ENCODE data around the gene STRIP2. TPM values are rescaled to one million over a fixed set of nuclear protein-coding genes. Genes with fewer than 3 reads are reported as not detected.

The STRIP2 gene
- total and polyA plus RNA-seq, 2 of the 13 experiments (the other 11 are each of a cell fraction or from before 2014, with no cell fraction given): 3.9 to 8.2 TPM

DNA sequence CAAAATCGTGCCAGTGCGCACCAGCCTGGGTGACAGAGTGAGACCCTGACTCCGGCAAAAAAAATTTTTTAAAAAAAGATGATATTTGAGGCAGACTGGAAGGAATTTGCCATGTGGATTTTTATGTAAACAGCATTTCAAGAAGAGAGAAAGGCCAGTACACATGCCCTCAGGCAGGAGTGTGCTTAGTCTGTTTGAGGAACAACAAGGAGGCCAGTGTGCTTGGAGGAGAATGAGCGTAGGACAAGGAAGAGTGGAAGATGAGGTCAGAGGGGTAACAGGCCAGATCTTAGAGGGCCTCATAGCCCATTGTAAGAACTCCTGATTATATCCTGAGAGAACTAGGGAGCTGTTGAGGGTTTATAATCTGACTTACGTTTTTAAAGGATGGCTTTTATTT lies 17.2 kb upstream of the STRIP2 start (continued):
- no peak for TF ChIP-seq ZC3H13 (CRISPR knock-in tag; IDR thresholded peaks at IDR 0.05)
- TF ChIP-seq CAMTA2 (CRISPR knock-in tag; IDR thresholded peaks at IDR 0.05; ENCODE audit: borderline replicate concordance): no peak

GRCh38 chr7:129421717-129422250 lies 12.4 kb upstream of the STRIP2 start:
- DNase-seq (ENCODE audit: low spot score): no peak
- no peak overlapping the region for H3K4me3 ChIP-seq (replicated peaks in 1 of 3; ENCODE audit: insufficient read depth in 1 of 3, low read depth in 2 of 3, low read length in 3 of 3)
- no TSS peak for BruUV-seq (replicated peaks)
- WGBS (ENCODE audit: low lambda C conversion rate): 90% methylated on average over 2 of the region's 2 CpGs
- CTCF ChIA-PET (ENCODE audit: low intra/inter-chr PET ratio, low total read pairs): no interaction called here
- ATAC-seq: no peak
- H4K20me1 ChIP-seq (ENCODE audit: insufficient read depth, low read length): no peaks in the 10 kb centered on the region
- no peak overlapping the region for H2AFZ ChIP-seq (ENCODE audit: low read length)
- no peak overlapping the region for H3K4me2 ChIP-seq (ENCODE audit: low read depth, low read length)
- no peak for TF ChIP-seq ARNT2 (CRISPR knock-in tag; IDR thresholded peaks at IDR 0.05; ENCODE audit: low read depth)
- TF ChIP-seq ZNF460 (CRISPR knock-in tag; IDR thresholded peaks at IDR 0.05; ENCODE audit: borderline replicate concordance): no peak
- no peak for TF ChIP-seq GTF2F1 (IDR thresholded peaks at IDR 0.05; ENCODE audit: low read length)
- TF ChIP-seq TAF1 (CRISPR knock-in tag; IDR thresholded peaks at IDR 0.05): no peak
- TF ChIP-seq, protein P1, sequence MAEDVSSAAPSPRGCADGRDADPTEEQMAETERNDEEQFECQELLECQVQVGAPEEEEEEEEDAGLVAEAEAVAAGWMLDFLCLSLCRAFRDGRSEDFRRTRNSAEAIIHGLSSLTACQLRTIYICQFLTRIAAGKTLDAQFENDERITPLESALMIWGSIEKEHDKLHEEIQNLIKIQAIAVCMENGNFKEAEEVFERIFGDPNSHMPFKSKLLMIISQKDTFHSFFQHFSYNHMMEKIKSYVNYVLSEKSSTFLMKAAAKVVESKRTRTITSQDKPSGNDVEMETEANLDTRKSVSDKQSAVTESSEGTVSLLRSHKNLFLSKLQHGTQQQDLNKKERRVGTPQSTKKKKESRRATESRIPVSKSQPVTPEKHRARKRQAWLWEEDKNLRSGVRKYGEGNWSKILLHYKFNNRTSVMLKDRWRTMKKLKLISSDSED (CRISPR knock-in tag; IDR thresholded peaks at IDR 0.05): no peak
- TF ChIP-seq, protein P2, sequence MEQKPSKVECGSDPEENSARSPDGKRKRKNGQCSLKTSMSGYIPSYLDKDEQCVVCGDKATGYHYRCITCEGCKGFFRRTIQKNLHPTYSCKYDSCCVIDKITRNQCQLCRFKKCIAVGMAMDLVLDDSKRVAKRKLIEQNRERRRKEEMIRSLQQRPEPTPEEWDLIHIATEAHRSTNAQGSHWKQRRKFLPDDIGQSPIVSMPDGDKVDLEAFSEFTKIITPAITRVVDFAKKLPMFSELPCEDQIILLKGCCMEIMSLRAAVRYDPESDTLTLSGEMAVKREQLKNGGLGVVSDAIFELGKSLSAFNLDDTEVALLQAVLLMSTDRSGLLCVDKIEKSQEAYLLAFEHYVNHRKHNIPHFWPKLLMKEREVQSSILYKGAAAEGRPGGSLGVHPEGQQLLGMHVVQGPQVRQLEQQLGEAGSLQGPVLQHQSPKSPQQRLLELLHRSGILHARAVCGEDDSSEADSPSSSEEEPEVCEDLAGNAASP (CRISPR knock-in tag; IDR thresholded peaks at IDR 0.05; ENCODE audit: borderline replicate concordance): no peak
- TF ChIP-seq TCF7L2 (IDR thresholded peaks at IDR 0.05; ENCODE audit: low read depth, low read length): no peak
- no peak for TF ChIP-seq SAP130 (CRISPR knock-in tag; IDR thresholded peaks at IDR 0.05; ENCODE audit: low read depth)
- no peak for TF ChIP-seq NFE2 (CRISPR knock-in tag; IDR thresholded peaks at IDR 0.05)
- no peak for TF ChIP-seq ZNF574 (CRISPR knock-in tag; IDR thresholded peaks at IDR 0.05)
- TF ChIP-seq POLR2AphosphoS2 (IDR thresholded peaks at IDR 0.05; ENCODE audit: low read depth, low read length): no peak
- POLR2A ChIA-PET: no interaction called here
- intact Hi-C loops (cut with micrococcal nuclease; ENCODE audit: unreplicated experiment): no loop called here
- no peak for FAIRE-seq
- H3K4me1 ChIP-seq (ENCODE audit: insufficient read depth, low read length): no peaks in the 10 kb centered on the region
- H3K27me3 ChIP-seq (ENCODE audit: control insufficient read depth in 1 of 2, insufficient read depth in 2 of 2, low read length in 2 of 2): no peaks in the 10 kb centered on the region
- H3K9ac ChIP-seq (ENCODE audit: insufficient read depth, low read depth, low read length): no peak overlapping the region
- H3K36me3 ChIP-seq (replicated peaks in 1 of 2; ENCODE audit: control insufficient read depth in 1 of 2, insufficient read depth in 2 of 2, low read length in 2 of 2): 0 out of 5 replicates have a peak, but pooled peaks cover 3 to 4% of the 10 kb centered on the region in 2 experiments
- in situ Hi-C loops (cut with HindIII; ENCODE audit: extremely low pct_ligation_motif_present, low pct_unique_long_range_greater_than_20kb): no loop called here
- H3K79me2 ChIP-seq (ENCODE audit: insufficient read depth, low read length): no peaks in the 10 kb centered on the region
- no peak overlapping the region for H3K27ac ChIP-seq (ENCODE audit: extremely low read length, insufficient read depth, low read length)
- no peaks in the 10 kb centered on the region for H3K9me3 ChIP-seq (ENCODE audit: low read length)
